Left kidney (tissue), 8 donors: ENCODE data around the gene CAPG. TPM values are rescaled to one million over a fixed set of nuclear protein-coding genes. Genes with fewer than 3 reads are reported as not detected.

Experiments used
- DNase-seq: peaks from one replicate; pipeline ENCODE4 v3.0.0-alpha.2; 2013
- long read RNA-seq, 8 donors: transcript quantifications; one replicate each; lab custom pipeline, GENCODE V29; 2026
- polyA plus RNA-seq: library from polyadenylated mRNA; unstranded; fragments of 120-200 nt; gene quantifications from one replicate; pipeline ENCODE4 v1.2.1, GENCODE V29; 2013; ENCODE audit not compliant: insufficient read length

The CAPG gene
- 81.7 TPM for polyA plus RNA-seq
- long read RNA-seq, donor 1, transcript CAPG-204 (10 exons, 1,151 nt) = major isoform, 34 of 70 reads
- long read RNA-seq, donor 1, partial matches to known transcripts = 31 of 70 reads
- long read RNA-seq, donor 1, other reads (novel, unspliced or antisense) = 0 of 70 reads
- long read RNA-seq, donor 2, transcript CAPG-212 (3 exons, 486 nt) = minor isoform, 5 of 247 reads
- long read RNA-seq, donor 2, transcript CAPG-204 (10 exons, 1,151 nt) = major isoform, 21 of 247 reads
- long read RNA-seq, donor 2, partial matches to known transcripts = 56 of 247 reads
- long read RNA-seq, donor 2, other reads (novel, unspliced or antisense) = 164 of 247 reads
- long read RNA-seq, donor 3, transcript CAPG-204 (10 exons, 1,151 nt) = major isoform, 23 of 44 reads
- long read RNA-seq, donor 3, transcript CAPG-212 (3 exons, 486 nt) = minor isoform, 5 of 44 reads
- long read RNA-seq, donor 3, partial matches to known transcripts = 14 of 44 reads
- long read RNA-seq, donor 3, other reads (novel, unspliced or antisense) = 0 of 44 reads
- long read RNA-seq, donor 4, partial matches to known transcripts = 0 of 6 reads
- long read RNA-seq, donor 4, other reads (novel, unspliced or antisense) = 0 of 6 reads
- long read RNA-seq, donor 5, transcript CAPG-212 (3 exons, 486 nt) = minor isoform, 9 of 114 reads
- long read RNA-seq, donor 5, transcript CAPG-204 (10 exons, 1,151 nt) = major isoform, 68 of 114 reads
- long read RNA-seq, donor 5, partial matches to known transcripts = 27 of 114 reads
- long read RNA-seq, donor 5, other reads (novel, unspliced or antisense) = 6 of 114 reads
- long read RNA-seq, donor 6, transcript CAPG-212 (3 exons, 486 nt) = minor isoform, 8 of 49 reads
- long read RNA-seq, donor 6, transcript CAPG-204 (10 exons, 1,151 nt) = major isoform, 34 of 49 reads
- long read RNA-seq, donor 6, partial matches to known transcripts = 7 of 49 reads
- long read RNA-seq, donor 6, other reads (novel, unspliced or antisense) = 0 of 49 reads
- long read RNA-seq, donor 7, transcript CAPG-204 (10 exons, 1,151 nt) = major isoform, 35 of 81 reads
- long read RNA-seq, donor 7, partial matches to known transcripts = 32 of 81 reads
- long read RNA-seq, donor 7, other reads (novel, unspliced or antisense) = 6 of 81 reads
- long read RNA-seq, donor 8, transcript CAPG-204 (10 exons, 1,151 nt) = major isoform, 21 of 28 reads
- long read RNA-seq, donor 8, partial matches to known transcripts = 5 of 28 reads
- long read RNA-seq, donor 8, other reads (novel, unspliced or antisense) = 0 of 28 reads

GRCh38 chr2:85409845-85410583 lies at the start of gene CAPG:
Gene CAPG, minus strand, starts transcription at chr2:85410366. Its CDS starts 8,221 bp downstream, at chr2:85402145.
- DNase-seq = no peak

- no peak for DNase-seq
Measured at GRCh38 chr2:85459771-85460170, 49.6 kb upstream of the CAPG start.

DNA sequence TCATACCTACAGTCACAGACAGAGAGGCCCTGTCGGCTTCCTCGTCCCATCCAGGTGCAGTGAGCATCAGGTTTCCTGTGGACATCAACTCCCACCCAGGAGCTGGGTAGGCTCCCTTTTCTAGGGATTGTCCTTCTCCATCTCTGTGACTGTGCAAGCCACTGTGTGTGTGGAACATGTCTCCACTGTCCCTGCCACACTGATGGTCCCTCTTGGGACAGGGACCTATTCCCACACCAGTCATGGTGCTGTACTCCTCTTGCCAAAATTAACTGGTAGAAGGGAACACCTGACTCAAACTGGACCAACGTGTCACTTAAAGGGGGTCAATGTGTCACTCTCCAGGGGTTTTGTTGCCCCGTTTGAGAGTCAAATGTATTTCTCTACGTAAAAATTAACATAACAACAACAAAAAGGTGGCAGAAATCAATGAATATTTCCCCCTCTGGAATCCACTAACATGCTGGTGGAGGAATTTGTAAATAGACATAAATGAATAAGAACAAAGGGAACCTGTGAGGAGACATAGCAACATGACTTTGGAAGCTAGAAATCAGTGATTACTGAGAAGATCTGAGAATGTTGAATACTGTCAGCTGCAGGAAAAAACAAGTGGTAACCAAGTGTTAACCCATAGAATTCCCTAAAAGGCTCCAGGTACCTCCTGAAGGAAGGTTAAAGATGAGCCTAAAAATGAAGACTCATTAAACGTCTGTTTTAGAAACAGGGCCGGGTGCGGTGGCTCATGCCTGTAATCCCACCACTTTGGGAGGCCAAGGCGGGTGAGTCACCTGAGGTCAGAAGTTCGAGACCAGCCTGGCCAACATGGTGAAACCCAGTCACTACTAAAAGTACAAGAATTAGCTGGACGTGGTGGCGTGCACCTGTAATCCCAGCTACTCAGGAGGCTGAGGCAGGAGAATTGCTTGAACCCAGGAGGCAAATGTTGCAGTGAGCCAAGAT lies 48.7 kb upstream of the CAPG start:
- DNase-seq = no peak

DNA sequence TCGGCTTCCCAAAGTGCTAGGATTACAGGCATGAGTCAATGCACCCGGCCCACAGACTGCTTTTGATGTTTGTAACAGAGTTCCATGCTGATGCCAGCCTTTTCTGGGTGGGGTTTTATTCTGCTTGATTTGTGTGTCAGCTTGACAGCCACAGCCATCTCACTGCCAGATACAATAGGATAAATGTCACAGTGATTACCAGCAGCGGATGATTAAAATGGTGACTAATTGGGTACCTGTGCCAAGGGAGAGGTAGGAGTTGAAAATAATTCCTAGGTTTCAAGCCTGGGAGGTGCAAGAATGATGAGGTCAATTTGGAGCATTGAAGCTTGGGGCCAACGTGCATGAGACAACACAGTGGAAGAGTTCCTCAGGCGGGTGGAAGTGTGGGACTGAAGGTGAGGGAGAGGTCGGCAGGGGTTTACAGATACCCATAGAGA lies 47.7 kb upstream of the CAPG start:
- no peak for DNase-seq

DNA sequence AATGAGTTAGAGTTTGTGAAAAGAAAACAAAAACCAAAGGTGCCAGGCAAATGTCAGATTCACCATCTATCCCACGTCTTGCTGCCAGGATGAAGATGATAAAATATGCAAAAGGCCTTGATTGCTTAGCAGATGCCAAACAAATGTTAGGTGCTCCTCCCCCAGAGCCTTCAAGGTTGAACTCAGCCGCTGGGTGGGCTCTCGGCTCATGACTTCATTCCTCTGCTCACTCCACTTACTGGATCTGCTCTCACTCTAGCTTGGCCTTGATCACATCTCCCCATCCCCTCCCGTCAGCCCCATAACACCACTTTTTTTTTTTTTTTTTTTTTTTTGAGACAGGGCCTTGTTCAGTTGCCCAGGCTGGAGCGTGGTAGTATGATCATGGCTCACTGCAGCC lies 46.9 kb upstream of the CAPG start:
- no peak for DNase-seq

DNA sequence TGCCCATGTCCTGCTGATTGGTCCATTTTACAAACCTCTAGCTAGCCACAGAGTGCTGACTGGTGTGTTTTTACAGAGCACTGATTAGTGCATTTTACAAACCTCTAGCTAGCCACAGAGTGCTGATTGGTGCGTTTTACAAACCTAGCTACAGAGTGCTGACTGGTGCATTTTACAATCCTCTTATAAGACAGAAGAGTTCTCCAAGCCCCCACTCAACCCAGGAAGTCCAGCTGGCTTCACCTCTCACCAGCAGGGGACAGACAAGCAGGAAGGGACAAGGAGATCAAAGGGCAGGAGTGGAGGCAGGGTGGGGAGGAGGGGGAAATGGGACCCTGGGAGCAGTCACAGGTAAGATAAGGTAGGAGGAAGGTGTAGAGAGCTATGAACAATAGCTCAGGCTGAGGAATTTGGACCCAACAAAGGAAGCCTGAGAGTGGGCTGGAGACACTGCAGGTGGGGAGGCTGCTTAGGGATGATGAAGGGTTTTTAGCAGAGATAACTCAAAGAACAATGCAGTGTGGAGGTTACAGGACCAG lies 45.5 kb upstream of the CAPG start:
- no peak for DNase-seq

DNA sequence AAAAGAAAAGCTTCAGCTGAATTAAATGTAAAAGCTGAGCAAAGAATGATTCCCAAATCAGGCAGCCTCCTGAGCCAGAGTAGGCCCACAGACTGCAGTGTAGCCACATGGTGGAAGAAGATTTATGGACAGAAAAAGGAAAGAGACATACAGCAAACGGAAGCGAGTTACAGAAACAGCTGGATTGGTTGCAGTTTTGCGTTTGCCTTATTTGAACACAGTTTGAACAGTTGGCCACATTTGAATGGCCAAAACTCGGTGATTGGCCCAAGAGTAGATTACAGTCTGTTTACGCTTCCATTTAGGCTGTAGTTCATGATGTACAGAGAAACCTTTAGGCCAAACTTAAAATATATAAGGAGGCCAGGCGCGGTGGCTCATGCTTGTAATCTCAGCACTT lies 43.4 kb upstream of the CAPG start:
- DNase-seq = no peak

DNA sequence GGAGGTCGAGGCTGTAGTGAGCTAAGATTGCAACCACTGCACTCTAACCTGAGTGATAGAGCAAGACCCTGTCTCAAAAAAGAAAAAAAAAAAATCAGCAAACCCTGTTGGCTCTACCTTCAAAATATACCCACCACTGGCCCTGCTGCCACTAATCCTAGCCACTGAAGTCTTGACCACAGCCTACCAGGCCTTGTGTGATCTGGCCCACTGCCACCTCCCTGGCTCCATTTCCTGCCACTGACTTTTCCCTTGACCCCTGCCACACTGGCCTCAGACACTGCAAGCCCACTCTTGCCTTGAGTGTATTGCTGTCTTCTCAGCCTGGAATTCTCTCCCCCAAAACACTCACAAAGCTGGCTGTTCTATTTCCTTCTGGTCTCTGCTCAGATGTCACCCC lies 42.1 kb upstream of the CAPG start:
- DNase-seq = no peak

GRCh38 chr2:85449214-85449588 lies 39.0 kb upstream of the CAPG start:
- no peak for DNase-seq

DNA sequence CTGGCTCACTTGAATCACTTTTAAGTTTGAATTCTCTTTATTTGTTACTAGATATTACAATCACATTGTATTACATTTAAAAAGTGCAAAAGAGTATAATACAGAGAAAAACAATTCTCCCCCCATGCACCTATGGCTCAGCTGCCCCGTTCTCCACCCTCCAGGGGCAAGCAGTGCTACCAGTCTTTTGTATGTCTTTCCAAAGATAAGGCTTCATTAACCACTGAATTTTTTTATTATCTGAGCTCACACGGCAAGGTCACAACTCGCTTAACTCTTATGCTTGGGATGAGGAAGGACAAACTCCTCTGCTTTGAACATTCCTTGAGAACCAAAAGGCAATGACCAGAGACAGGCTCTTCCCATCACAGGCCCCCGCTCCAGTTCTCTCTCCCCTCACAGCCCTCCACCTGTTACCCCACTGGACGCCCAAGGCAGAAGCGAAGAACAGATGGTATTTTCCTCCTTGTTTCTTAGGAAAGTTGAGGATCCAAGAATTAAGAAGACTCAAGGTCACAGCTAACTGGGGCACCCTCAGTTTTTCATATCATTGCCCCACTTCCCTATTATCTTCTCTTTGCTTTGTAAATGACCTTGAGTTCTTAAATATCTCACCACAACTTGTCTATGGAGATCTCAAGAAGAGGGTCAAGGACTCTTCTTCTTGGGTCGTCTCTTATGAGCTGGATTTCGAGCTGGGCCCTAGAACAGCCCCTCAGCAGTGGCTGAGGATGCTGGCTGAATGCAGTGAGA lies 38.5 kb upstream of the CAPG start:
- no peak for DNase-seq

DNA sequence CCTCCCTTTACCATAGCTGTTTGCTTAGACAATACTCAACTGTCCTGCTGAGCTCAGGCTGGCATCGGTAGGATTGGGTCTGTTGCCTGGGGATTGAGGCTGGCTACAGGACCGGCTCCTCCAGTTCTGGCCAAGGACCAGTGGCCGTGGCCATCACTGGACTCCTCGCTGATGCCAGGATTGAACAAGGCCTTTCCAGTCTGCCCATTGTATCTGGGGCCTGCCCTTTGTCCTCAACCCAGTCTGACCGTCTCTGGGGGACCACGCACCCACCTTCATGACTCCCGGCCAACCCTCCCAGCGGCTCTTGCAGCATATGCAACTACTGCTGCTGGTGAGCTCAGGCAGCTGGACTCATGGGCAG lies 37.0 kb upstream of the CAPG start:
- no peak for DNase-seq

DNA sequence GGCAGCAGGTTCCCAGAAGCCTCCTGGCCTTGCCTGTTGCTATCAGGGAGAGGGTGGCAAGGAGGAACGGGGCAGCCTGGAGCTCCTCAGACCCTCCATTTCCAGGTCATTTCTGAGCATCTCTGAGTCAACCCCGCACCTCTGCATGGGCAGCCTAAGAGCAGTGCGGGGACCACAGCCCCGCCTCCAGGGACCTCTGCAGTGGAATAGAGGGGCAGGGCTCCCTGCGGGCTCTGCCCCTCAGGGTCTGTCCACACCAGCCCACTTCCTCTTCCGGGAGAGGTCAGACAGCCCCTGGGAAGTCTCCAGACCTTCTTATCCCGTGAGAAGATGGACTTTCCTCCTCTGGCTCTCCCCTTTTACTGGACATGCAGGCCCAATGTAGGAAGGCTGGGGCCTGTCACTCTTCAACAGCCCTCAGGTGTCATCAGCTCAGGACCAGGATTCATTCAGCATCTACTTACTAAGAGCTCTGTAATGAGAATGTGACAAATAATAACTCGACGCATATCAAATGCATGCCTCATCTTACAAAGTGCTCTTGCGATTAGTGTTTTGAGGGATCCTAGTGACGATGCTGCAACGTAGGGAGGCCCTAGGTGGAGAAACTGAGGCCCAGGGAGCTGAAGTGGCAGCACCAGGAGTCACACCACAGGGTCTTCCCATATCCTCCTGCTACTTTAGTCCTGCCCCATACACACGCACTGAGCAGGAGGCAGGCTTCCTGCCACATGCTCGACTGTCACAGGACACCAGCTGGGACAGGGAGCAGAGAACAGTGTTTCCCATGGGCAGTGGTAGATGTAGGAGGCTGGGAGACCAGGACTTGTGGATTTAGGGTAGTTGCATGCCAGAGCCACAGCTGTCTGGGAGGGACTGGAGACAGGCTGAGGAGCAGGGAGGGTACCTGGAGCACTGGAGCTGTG lies 36.4 kb upstream of the CAPG start:
- DNase-seq = no peak

- no peak for DNase-seq
Measured at GRCh38 chr2:85445316-85446295, 35.4 kb upstream of the CAPG start.

DNA sequence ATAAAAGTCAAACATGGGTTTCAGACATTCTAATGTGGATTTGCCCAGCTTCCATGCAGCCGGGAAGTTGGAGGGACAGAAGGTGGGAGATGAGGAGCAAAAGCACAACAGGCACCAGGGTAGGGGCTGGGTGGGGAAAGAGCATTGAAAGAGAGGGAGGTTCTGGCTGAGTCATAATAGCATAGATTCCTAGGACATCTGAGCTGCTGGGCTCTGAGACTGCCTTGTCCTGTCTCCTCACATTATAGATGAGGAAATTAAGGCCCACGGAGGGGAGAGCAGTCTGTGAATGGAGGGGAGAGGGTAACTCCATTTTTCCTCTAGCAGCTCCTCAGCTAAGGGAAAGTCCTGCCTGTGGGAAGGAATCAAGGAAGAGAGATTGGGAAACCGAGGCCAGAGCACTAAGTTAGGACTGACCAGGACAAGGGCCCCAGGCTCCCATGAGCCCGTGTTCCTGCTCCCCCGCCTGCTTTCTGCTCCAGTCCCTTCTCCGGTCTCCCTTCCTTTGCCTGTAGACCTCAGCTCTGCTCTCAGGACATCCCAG lies 34.5 kb upstream of the CAPG start:
- no peak for DNase-seq

GRCh38 chr2:85441864-85442263 lies 31.7 kb upstream of the CAPG start:
- no peak for DNase-seq

DNA sequence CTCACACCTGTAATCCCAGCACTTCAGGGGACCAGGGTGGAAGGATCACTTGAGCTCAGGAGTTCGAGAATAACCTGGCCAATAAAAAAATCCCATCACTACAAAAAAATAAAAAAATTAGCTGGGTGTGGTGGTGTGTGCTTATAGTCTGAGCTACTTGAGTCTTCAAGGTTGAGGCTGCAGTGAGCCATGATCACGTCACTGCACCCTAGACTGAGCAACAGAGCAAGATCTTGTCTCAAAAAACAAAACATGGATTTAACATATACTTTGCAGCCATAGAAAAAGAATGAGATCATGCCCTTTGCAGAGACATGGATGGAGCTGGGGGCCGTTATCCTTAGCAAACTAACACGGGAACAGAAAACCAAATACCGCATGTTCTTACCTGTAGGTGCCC lies 30.6 kb upstream of the CAPG start:
- DNase-seq = no peak

- no peak for DNase-seq
Measured at GRCh38 chr2:85439986-85440385, 29.8 kb upstream of the CAPG start.
